HG03108 (cell line): ENCODE measurements around the gene FRRS1L.
A peak's percentile ranks its signal among the peaks of the same experiment; 100 is the strongest.

Experiments used
- ATAC-seq: cut with Tn5 transposase; IDR thresholded peaks from one replicate; pipeline ENCODE4 v1.9.1; 2021; ENCODE audit warnings: moderate library complexity; ENCODE audit not compliant: unreplicated experiment

The FRRS1L gene

GRCh38 chr9:109108318-109108717 lies 58.7 kb downstream of the FRRS1L start:
- ATAC-seq, result no peak

GRCh38 chr9:109107402-109108240 lies 59.4 kb downstream of the FRRS1L start:
- no peak for ATAC-seq

GRCh38 chr9:109101810-109102209 lies 65.2 kb downstream of the FRRS1L start:
- peak; percentile 60 for ATAC-seq

GRCh38 chr9:109101202-109101595 lies 65.8 kb downstream of the FRRS1L start:
- ATAC-seq, result no peak

GRCh38 chr9:109100543-109101201 lies 66.4 kb downstream of the FRRS1L start:
- no peak for ATAC-seq

- no peak for ATAC-seq
These were observed 68.1 kb downstream of the FRRS1L start for GRCh38 chr9:109098960-109099308.

GRCh38 chr9:109098171-109098959 lies 68.7 kb downstream of the FRRS1L start:
- no peak for ATAC-seq

GRCh38 chr9:109097146-109097545 lies 69.9 kb downstream of the FRRS1L start:
- no peak for ATAC-seq

GRCh38 chr9:109095321-109095720 lies 71.7 kb downstream of the FRRS1L start:
- no peak for ATAC-seq

GRCh38 chr9:109094268-109094667 lies 72.8 kb downstream of the FRRS1L start:
- ATAC-seq, result no peak

GRCh38 chr9:109092587-109092986 lies 74.5 kb downstream of the FRRS1L start:
- no peak for ATAC-seq

- ATAC-seq, result no peak
These were observed 74.9 kb downstream of the FRRS1L start for GRCh38 chr9:109092051-109092580.

GRCh38 chr9:109088221-109088620 lies 78.8 kb downstream of the FRRS1L start:
- no peak for ATAC-seq

- ATAC-seq, result no peak
These were observed 79.3 kb downstream of the FRRS1L start for GRCh38 chr9:109087795-109088194.

GRCh38 chr9:109086221-109086620 lies 80.8 kb downstream of the FRRS1L start:
- ATAC-seq, result no peak

GRCh38 chr9:109085510-109085909 lies 81.5 kb downstream of the FRRS1L start:
- no peak for ATAC-seq

- no peak for ATAC-seq
These were observed 83.1 kb downstream of the FRRS1L start for GRCh38 chr9:109083813-109084405.

GRCh38 chr9:109083141-109083540 lies 83.9 kb downstream of the FRRS1L start:
- ATAC-seq, result no peak

- ATAC-seq, result no peak
These were observed 84.9 kb downstream of the FRRS1L start for GRCh38 chr9:109082091-109082620.
